ENCODE results near the gene UBE4A.

The UBE4A gene

GRCh38 chr11:118313242-118313641 is 46.2 kb upstream of the UBE4A start:
- TF ChIP-seq, protein P1, sequence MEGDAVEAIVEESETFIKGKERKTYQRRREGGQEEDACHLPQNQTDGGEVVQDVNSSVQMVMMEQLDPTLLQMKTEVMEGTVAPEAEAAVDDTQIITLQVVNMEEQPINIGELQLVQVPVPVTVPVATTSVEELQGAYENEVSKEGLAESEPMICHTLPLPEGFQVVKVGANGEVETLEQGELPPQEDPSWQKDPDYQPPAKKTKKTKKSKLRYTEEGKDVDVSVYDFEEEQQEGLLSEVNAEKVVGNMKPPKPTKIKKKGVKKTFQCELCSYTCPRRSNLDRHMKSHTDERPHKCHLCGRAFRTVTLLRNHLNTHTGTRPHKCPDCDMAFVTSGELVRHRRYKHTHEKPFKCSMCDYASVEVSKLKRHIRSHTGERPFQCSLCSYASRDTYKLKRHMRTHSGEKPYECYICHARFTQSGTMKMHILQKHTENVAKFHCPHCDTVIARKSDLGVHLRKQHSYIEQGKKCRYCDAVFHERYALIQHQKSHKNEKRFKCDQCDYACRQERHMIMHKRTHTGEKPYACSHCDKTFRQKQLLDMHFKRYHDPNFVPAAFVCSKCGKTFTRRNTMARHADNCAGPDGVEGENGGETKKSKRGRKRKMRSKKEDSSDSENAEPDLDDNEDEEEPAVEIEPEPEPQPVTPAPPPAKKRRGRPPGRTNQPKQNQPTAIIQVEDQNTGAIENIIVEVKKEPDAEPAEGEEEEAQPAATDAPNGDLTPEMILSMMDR (IDR thresholded peaks at IDR 0.05; ENCODE audit: control insufficient read depth, insufficient read depth, low read depth, low read length, missing control alignments) = no peak
- no peak overlapping the region for H3K4me3 ChIP-seq (ENCODE audit: control insufficient read depth, low read depth, low read length)
- no peak for DNase-seq (ENCODE audit: low read depth)

GRCh38 chr11:118314988-118315411 is 44.4 kb upstream of the UBE4A start:
- no peak for DNase-seq (ENCODE audit: low read depth)
- no peak overlapping the region for H3K4me3 ChIP-seq (ENCODE audit: control insufficient read depth, low read depth, low read length)
- TF ChIP-seq, protein P1 (IDR thresholded peaks at IDR 0.05; ENCODE audit: control insufficient read depth, insufficient read depth, low read depth, low read length, missing control alignments) = no peak

- DNase-seq (ENCODE audit: low read depth) = no peak
- H3K4me3 ChIP-seq (ENCODE audit: control insufficient read depth, low read depth, low read length) = no peak overlapping the region
- TF ChIP-seq, protein P1 (IDR thresholded peaks at IDR 0.05; ENCODE audit: control insufficient read depth, insufficient read depth, low read depth, low read length, missing control alignments) = no peak
These were observed 41.3 kb upstream of the UBE4A start for GRCh38 chr11:118318124-118318523.

- no peak overlapping the region for H3K4me3 ChIP-seq (ENCODE audit: control insufficient read depth, low read depth, low read length)
- TF ChIP-seq, protein P1 (IDR thresholded peaks at IDR 0.05; ENCODE audit: control insufficient read depth, insufficient read depth, low read depth, low read length, missing control alignments) = no peak
- DNase-seq (ENCODE audit: low read depth) = no peak
These were observed 40.6 kb upstream of the UBE4A start for GRCh38 chr11:118318581-118319336.

DNA sequence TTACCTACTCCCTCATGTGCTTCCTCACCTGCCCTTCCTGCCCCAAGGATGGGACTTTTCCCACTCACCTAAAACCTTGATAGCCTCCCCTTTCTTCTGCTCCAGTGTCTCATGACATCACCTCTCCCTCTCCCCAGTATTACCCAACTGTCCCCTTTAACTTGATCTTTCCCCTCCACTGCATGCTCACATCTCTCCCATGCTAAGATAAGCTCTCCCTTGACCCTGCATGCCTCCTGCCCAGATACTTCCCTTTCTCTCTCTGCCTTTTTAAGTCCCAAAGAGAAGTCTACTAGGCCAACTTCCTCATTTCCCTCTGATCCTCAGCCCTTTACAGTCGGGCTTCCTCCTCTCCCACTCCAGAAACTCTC is 40.1 kb upstream of the UBE4A start:
- DNase-seq (ENCODE audit: low read depth) = no peak
- TF ChIP-seq, protein P1 (IDR thresholded peaks at IDR 0.05; ENCODE audit: control insufficient read depth, insufficient read depth, low read depth, low read length, missing control alignments) = no peak
- no peak overlapping the region for H3K4me3 ChIP-seq (ENCODE audit: control insufficient read depth, low read depth, low read length)

GRCh38 chr11:118320515-118320914 is 38.9 kb upstream of the UBE4A start:
- H3K4me3 ChIP-seq (ENCODE audit: control insufficient read depth, low read depth, low read length) = no peak overlapping the region
- no peak for DNase-seq (ENCODE audit: low read depth)
- TF ChIP-seq, protein P1 (IDR thresholded peaks at IDR 0.05; ENCODE audit: control insufficient read depth, insufficient read depth, low read depth, low read length, missing control alignments) = no peak

Measured in AG09309 (cell line).